A549 (cell line): ENCODE data around the gene KIAA1191. TPM values are rescaled to one million over a fixed set of nuclear protein-coding genes. Genes with fewer than 3 reads are reported as not detected.

Source experiments
- ATAC-seq, 2 experiments: fragments of 200-7000 bp in 1 of 2; fragments of >200 bp in 1 of 2; cut with Nextera tagmentation in 1 of 2; cut with Tn5 transposase in 1 of 2; 3 replicates each; pipeline versions ENCODE4 v1.8.0 to v1.9.1; 2018 to 2020; ENCODE audit warnings: mild to moderate bottlenecking in 1 of 2, moderate library complexity in 1 of 2
- CTCF ChIA-PET: fragments of 300-600 bp; sonication (Branson Sonifier 250); formaldehyde crosslinking; extraction: SDS; loops from one replicate; lab custom pipeline; 2021; ENCODE audit warnings: antibody characterized with exemption, inconsistent platforms; lab: Yijun Ruan, JAX
- POLR2A ChIA-PET: fragments of 350-600 bp; formaldehyde crosslinking; extraction: SDS; loops from one replicate; lab custom pipeline; 2021; ENCODE audit warnings: antibody characterized with exemption, inconsistent platforms; lab: Yijun Ruan, JAX
- DNase-seq, 2 experiments: peaks; one replicate each; pipeline versions ENCODE4 v3.0.0 to v3.0.0-alpha.2; 2011 to 2016; ENCODE audit warnings: low read depth in 1 of 2, low spot score in 1 of 2
- FAIRE-seq: peaks from 2 replicates; lab custom pipeline; 2011; peaks lifted over from hg19 to GRCh38; lab: Jason Lieb, UNC
- H3K27ac ChIP-seq, 2 experiments: fragments of >200 bp; sonication (Bioruptor Twin); formaldehyde crosslinking; 3 replicates each; pipeline ENCODE4 v1.5.1; 2016 to 2017
- H3K4me1 ChIP-seq: fragments of >200 bp; sonication (Bioruptor Twin); formaldehyde crosslinking; 3 replicates; pipeline ENCODE4 v1.6.1; 2016
- H3K4me2 ChIP-seq: fragments of >200 bp; sonication (Bioruptor Twin); formaldehyde crosslinking; 3 replicates; pipeline ENCODE4 v1.6.1; 2016
- H3K4me3 ChIP-seq: fragments of >200 bp; sonication (Bioruptor Twin); formaldehyde crosslinking; 3 replicates; pipeline ENCODE4 v1.5.1; 2016
- H3K9me3 ChIP-seq: fragments of >200 bp; sonication (Bioruptor Twin); formaldehyde crosslinking; 3 replicates; pipeline ENCODE4 v1.6.1; 2016
- CBX2 ChIP-seq: fragments of 200-600 bp; sonication (generic); IDR thresholded peaks from 2 replicates; pipeline ENCODE4 v1.6.1; 2016; ENCODE audit warnings: low read depth, mild to moderate bottlenecking, borderline replicate concordance
- CEBPB ChIP-seq, 2 experiments: fragments of >200 bp in 1 of 2; sonication (Bioruptor Twin) in 1 of 2; formaldehyde crosslinking in 1 of 2; IDR thresholded peaks; 2 replicates each; pipeline ENCODE4 v1.6.1; 2012 to 2016
- CHD4 ChIP-seq: fragments of 200-600 bp; sonication (generic); IDR thresholded peaks from 2 replicates; pipeline ENCODE4 v1.6.1; 2016; ENCODE audit warnings: antibody characterized with exemption, mild to moderate bottlenecking, borderline replicate concordance
- EHF ChIP-seq: fragments of 250-450 bp; sonication (Bioruptor Pico); IDR thresholded peaks from 2 replicates; pipeline ENCODE4 v1.5.0; 2020; ENCODE audit warnings: mild to moderate bottlenecking
- EHMT2 ChIP-seq: fragments of 200-600 bp; sonication (generic); IDR thresholded peaks from 2 replicates; pipeline ENCODE4 v1.6.1; 2016; ENCODE audit warnings: antibody characterized with exemption, low read depth, mild to moderate bottlenecking, moderate library complexity
- ESRRA ChIP-seq: fragments of 150-350 bp; IDR thresholded peaks from 2 replicates; pipeline ENCODE4 v1.6.1; 2014; ENCODE audit warnings: mild to moderate bottlenecking, low read length, borderline replicate concordance
- GATA3 ChIP-seq: IDR thresholded peaks from 2 replicates; pipeline ENCODE4 v1.6.1; 2012; ENCODE audit warnings: borderline replicate concordance
- HDAC2 ChIP-seq: fragments of 200-600 bp; sonication (generic); IDR thresholded peaks from 2 replicates; pipeline ENCODE4 v1.6.1; 2016
- HEYL ChIP-seq: fragments of 250-450 bp; sonication (Bioruptor Pico); IDR thresholded peaks from 2 replicates; pipeline ENCODE4 v1.8.0; 2021; ENCODE audit warnings: mild to moderate bottlenecking, moderate library complexity
- HOXA7 ChIP-seq: fragments of 250-450 bp; sonication (Bioruptor Pico); IDR thresholded peaks from 2 replicates; pipeline ENCODE4 v1.5.0; 2020; ENCODE audit warnings: mild to moderate bottlenecking, moderate library complexity
- HOXB13 ChIP-seq: fragments of 250-450 bp; sonication (Bioruptor Pico); IDR thresholded peaks from 2 replicates; pipeline ENCODE4 v1.5.0; 2020; ENCODE audit warnings: low read depth, mild to moderate bottlenecking, moderate library complexity
- HOXB5 ChIP-seq: fragments of 250-450 bp; sonication (Bioruptor Pico); IDR thresholded peaks from 2 replicates; pipeline ENCODE4 v1.5.0; 2020; ENCODE audit warnings: mild to moderate bottlenecking, moderate library complexity
- JUN ChIP-seq, 2 experiments: fragments of >200 bp; sonication (Bioruptor Twin); formaldehyde crosslinking; IDR thresholded peaks; 2 replicates in 1 of 2; 3 replicates in 1 of 2; pipeline ENCODE4 v1.6.1; 2016 to 2017
- KDM1A ChIP-seq: fragments of 200-600 bp; sonication (generic); IDR thresholded peaks from 2 replicates; pipeline ENCODE4 v1.6.1; 2016; ENCODE audit warnings: low read depth, mild to moderate bottlenecking
- MYC ChIP-seq: IDR thresholded peaks from 2 replicates; pipeline ENCODE4 v1.6.1; 2012; ENCODE audit warnings: mild to moderate bottlenecking, inconsistent platforms, low read length, improper control_type of control experiment, borderline replicate concordance
- NFE2L2 ChIP-seq: fragments of 150-350 bp; conservative IDR thresholded peaks from 2 replicates; pipeline ENCODE4 v1.6.1; 2014; ENCODE audit warnings: low read length
- NPAS2 ChIP-seq: fragments of 250-450 bp; sonication (Bioruptor Pico); IDR thresholded peaks from 2 replicates; pipeline ENCODE4 v1.8.0; 2022; ENCODE audit warnings: mild to moderate bottlenecking, moderate library complexity, borderline replicate concordance
- NR3C1 ChIP-seq: fragments of >200 bp; sonication (Bioruptor Twin); formaldehyde crosslinking; IDR thresholded peaks from 3 replicates; pipeline ENCODE4 v1.6.1; 2017
- RAD21 ChIP-seq, 2 experiments: fragments of >200 bp in 1 of 2; sonication (Bioruptor Twin) in 1 of 2; formaldehyde crosslinking in 1 of 2; IDR thresholded peaks in 1 of 2; conservative IDR thresholded peaks in 1 of 2; 2 replicates in 1 of 2; 3 replicates in 1 of 2; pipeline ENCODE4 v1.6.1; 2012 to 2018; ENCODE audit warnings: inconsistent platforms in 1 of 2
- RCOR1 ChIP-seq: fragments of 150-350 bp; IDR thresholded peaks from 2 replicates; pipeline ENCODE4 v1.6.1; 2014; ENCODE audit warnings: antibody characterized with exemption, low read length, low read depth
- RFX5 ChIP-seq: fragments of 450-650 bp; IDR thresholded peaks from 2 replicates; pipeline ENCODE4 v1.7.1; 2014; ENCODE audit warnings: antibody characterized with exemption, mild to moderate bottlenecking, moderate library complexity
- RNF2 ChIP-seq: fragments of 200-600 bp; sonication (generic); IDR thresholded peaks from 2 replicates; pipeline ENCODE4 v1.6.1; 2016; ENCODE audit warnings: low read depth, mild to moderate bottlenecking, antibody characterized with exemption, moderate library complexity, borderline replicate concordance
- SREBF2 ChIP-seq: fragments of 450-650 bp; IDR thresholded peaks from 2 replicates; pipeline ENCODE4 v1.6.1; 2014; ENCODE audit warnings: mild to moderate bottlenecking, moderate library complexity
- TFCP2L1 ChIP-seq: fragments of 250-450 bp; sonication (Bioruptor Pico); IDR thresholded peaks from 2 replicates; pipeline ENCODE4 v1.5.0; 2021; ENCODE audit warnings: mild to moderate bottlenecking
- TP53 ChIP-seq: fragments of 250-450 bp; sonication (Bioruptor Pico); IDR thresholded peaks from 2 replicates; pipeline ENCODE4 v1.5.0; 2021; ENCODE audit warnings: mild to moderate bottlenecking, moderate library complexity
- ZFP36 ChIP-seq: fragments of 450-650 bp; IDR thresholded peaks from 2 replicates; pipeline ENCODE4 v1.6.1; 2014; ENCODE audit warnings: borderline replicate concordance; ENCODE audit not compliant: partially characterized antibody
- ZNF302 ChIP-seq: fragments of 250-450 bp; sonication (Bioruptor Pico); IDR thresholded peaks from 2 replicates; pipeline ENCODE4 v1.9.0; 2021; ENCODE audit warnings: inconsistent platforms, mild to moderate bottlenecking, moderate library complexity
- whole genome bisulfite sequencing: methylation state at CpG from one replicate; pipeline ENCODE4 v1.1.6; 2017; ENCODE audit errors: missing lambda C conversion rate; 5-methylcytosine and 5-hydroxymethylcytosine counted together
- polyA plus RNA-seq, 4 experiments: library from polyadenylated mRNA; depleted of rRNA in 3 of 4; stranded (reverse); fragments of >200 nt; fragmentation: RNase III in 1 of 4; extraction: RNeasy Plus Mini Kit Qiagen cat#74134 plus additional on column Dnase treatment in 1 of 4; gene quantifications; 2 replicates in 3 of 4; 3 replicates in 1 of 4; pipeline ENCODE4 v1.2.3, GENCODE V29; 2011 to 2017
- TF ChIP-seq, protein P1 (sequence below): fragments of >200 bp; sonication (Bioruptor Twin); formaldehyde crosslinking; IDR thresholded peaks from 3 replicates; pipeline ENCODE4 v1.5.1; 2016
- TF ChIP-seq, protein P2 (sequence below): fragments of 200-600 bp; sonication (generic); IDR thresholded peaks from 2 replicates; pipeline ENCODE4 v1.6.1; 2016; ENCODE audit warnings: antibody characterized with exemption, mild to moderate bottlenecking, moderate library complexity
- TF ChIP-seq, protein P3 (sequence below): IDR thresholded peaks from 2 replicates; pipeline ENCODE4 v1.6.1; 2012; ENCODE audit warnings: low read depth, borderline replicate concordance
- TF ChIP-seq, protein P4 (sequence below): fragments of 250-450 bp; sonication (Bioruptor Pico); IDR thresholded peaks from 2 replicates; pipeline ENCODE4 v1.5.0; 2021; ENCODE audit warnings: mild to moderate bottlenecking, moderate library complexity, borderline replicate concordance

KIAA1191 gene
- polyA plus RNA-seq, 2 of the 4 experiments (the other 2 are of a cell fraction), result 83.6 to 89.3 TPM

DNA sequence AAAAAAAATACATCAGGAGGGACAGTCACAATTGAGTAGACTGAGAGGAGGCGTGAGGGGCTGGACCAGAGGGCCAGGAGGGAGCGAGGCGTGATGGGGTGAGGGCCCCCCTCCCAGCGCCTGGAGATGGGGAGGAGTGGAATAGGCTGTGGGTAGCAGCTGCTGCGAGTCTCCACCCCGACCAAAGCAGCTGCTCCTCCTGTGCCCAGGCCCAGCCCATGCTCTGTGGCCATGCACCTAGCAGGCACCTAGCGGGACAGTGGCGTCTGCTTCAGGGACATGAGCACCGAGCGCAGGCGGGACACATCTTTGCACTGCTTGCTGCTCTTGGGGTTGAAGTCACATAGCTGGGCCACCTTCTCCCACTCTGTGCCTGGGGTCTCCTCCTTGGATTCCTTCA is 31.0 kb upstream of the KIAA1191 start:
- H3K4me3 ChIP-seq, result no peak overlapping the region
- H3K4me2 ChIP-seq, result no peak overlapping the region
- ChIA-PET POLR2A (interaction anchor here (1.2 kb wide), 1 partner anchor 145 kb away, joined by 3 read pairs; the partner anchor contains the start of gene RNF44), CTCF (interaction anchor here (0.9 to 2.5 kb wide), 4 partner anchors 9 to 56 kb away, joined by 3 to 9 read pairs (median 3); partner anchors contain the start of gene FAF2)
- no peak for ATAC-seq
- peaks cover 4% of the 10 kb centered on the region; the same call in 2 of the 3 replicates for H3K4me1 ChIP-seq
- no peak overlapping the region for H3K27ac ChIP-seq
- TF ChIP-seq CHD4 (no peak), SREBF2 (no peak), GATA3 (no peak), NFE2L2 (no peak), HOXB5 (CRISPR knock-in tag) (no peak), ZFP36 (no peak), EHF (CRISPR knock-in tag) (no peak), EHMT2 (no peak), MYC (no peak), RFX5 (no peak), CBX2 (no peak), NR3C1 (no peak), KDM1A (no peak), HEYL (CRISPR knock-in tag) (no peak)
- TF ChIP-seq, protein P1, sequence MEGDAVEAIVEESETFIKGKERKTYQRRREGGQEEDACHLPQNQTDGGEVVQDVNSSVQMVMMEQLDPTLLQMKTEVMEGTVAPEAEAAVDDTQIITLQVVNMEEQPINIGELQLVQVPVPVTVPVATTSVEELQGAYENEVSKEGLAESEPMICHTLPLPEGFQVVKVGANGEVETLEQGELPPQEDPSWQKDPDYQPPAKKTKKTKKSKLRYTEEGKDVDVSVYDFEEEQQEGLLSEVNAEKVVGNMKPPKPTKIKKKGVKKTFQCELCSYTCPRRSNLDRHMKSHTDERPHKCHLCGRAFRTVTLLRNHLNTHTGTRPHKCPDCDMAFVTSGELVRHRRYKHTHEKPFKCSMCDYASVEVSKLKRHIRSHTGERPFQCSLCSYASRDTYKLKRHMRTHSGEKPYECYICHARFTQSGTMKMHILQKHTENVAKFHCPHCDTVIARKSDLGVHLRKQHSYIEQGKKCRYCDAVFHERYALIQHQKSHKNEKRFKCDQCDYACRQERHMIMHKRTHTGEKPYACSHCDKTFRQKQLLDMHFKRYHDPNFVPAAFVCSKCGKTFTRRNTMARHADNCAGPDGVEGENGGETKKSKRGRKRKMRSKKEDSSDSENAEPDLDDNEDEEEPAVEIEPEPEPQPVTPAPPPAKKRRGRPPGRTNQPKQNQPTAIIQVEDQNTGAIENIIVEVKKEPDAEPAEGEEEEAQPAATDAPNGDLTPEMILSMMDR, result no peak
- TF ChIP-seq, protein P2, sequence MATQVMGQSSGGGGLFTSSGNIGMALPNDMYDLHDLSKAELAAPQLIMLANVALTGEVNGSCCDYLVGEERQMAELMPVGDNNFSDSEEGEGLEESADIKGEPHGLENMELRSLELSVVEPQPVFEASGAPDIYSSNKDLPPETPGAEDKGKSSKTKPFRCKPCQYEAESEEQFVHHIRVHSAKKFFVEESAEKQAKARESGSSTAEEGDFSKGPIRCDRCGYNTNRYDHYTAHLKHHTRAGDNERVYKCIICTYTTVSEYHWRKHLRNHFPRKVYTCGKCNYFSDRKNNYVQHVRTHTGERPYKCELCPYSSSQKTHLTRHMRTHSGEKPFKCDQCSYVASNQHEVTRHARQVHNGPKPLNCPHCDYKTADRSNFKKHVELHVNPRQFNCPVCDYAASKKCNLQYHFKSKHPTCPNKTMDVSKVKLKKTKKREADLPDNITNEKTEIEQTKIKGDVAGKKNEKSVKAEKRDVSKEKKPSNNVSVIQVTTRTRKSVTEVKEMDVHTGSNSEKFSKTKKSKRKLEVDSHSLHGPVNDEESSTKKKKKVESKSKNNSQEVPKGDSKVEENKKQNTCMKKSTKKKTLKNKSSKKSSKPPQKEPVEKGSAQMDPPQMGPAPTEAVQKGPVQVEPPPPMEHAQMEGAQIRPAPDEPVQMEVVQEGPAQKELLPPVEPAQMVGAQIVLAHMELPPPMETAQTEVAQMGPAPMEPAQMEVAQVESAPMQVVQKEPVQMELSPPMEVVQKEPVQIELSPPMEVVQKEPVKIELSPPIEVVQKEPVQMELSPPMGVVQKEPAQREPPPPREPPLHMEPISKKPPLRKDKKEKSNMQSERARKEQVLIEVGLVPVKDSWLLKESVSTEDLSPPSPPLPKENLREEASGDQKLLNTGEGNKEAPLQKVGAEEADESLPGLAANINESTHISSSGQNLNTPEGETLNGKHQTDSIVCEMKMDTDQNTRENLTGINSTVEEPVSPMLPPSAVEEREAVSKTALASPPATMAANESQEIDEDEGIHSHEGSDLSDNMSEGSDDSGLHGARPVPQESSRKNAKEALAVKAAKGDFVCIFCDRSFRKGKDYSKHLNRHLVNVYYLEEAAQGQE, result no peak
- TF ChIP-seq, protein P3, sequence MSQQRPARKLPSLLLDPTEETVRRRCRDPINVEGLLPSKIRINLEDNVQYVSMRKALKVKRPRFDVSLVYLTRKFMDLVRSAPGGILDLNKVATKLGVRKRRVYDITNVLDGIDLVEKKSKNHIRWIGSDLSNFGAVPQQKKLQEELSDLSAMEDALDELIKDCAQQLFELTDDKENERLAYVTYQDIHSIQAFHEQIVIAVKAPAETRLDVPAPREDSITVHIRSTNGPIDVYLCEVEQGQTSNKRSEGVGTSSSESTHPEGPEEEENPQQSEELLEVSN, result no peak
- no peak for DNase-seq
- FAIRE-seq, result no peak
- WGBS, result 93% methylated on average over 8 of the region's 11 CpGs
- H3K9me3 ChIP-seq, result no peaks in the 10 kb centered on the region

DNA sequence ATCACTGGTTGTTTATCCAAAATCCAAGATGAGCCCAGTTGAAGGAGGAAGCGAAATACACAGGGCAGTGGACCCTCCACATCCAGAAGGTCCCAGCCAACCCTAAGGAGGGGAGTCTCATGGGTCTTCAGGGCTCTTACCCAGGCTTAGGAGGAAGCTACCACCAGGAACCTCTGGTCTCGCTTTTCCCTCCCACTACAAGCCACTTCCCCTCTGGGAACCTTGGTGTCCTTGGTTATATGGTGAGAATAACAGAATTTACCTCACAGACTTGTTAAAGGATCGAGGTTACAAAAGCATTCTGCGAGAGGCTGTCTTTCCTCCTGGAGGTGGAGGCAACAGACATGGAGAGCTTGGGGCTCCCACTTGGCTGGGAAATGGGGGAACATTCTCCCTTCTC is 30.4 kb upstream of the KIAA1191 start:
- TF ChIP-seq HOXB13 (CRISPR knock-in tag) (no peak), RNF2 (no peak), HDAC2 (no peak), HOXA7 (CRISPR knock-in tag) (no peak), ZNF302 (CRISPR knock-in tag) (no peak), TFCP2L1 (CRISPR knock-in tag) (no peak), NPAS2 (no peak), CEBPB (IDR thresholded peaks at IDR 0.05) (no peak), NFE2L2 (no peak), RCOR1 (no peak), HOXB5 (CRISPR knock-in tag) (no peak), RAD21 (conservative IDR thresholded peaks at IDR 0.05 in 1 of 2, IDR thresholded peaks at IDR 0.05 in 1 of 2) (no peak), ESRRA (no peak), TP53 (CRISPR knock-in tag) (no peak), JUN (IDR thresholded peaks at IDR 0.05) (no peak)
- TF ChIP-seq, protein P4, sequence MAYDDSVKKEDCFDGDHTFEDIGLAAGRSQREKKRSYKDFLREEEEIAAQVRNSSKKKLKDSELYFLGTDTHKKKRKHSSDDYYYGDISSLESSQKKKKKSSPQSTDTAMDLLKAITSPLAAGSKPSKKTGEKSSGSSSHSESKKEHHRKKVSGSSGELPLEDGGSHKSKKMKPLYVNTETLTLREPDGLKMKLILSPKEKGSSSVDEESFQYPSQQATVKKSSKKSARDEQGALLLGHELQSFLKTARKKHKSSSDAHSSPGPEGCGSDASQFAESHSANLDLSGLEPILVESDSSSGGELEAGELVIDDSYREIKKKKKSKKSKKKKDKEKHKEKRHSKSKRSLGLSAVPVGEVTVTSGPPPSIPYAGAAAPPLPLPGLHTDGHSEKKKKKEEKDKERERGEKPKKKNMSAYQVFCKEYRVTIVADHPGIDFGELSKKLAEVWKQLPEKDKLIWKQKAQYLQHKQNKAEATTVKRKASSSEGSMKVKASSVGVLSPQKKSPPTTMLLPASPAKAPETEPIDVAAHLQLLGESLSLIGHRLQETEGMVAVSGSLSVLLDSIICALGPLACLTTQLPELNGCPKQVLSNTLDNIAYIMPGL, result no peak
- TF ChIP-seq, protein P3, result no peak
- DNase-seq (no peak), FAIRE-seq (no peak), ATAC-seq (no peak)
- POLR2A ChIA-PET, result interaction anchor here (1.2 to 1.7 kb wide), 2 partner anchors 146 to 152 kb away, joined by 3 to 4 read pairs; partner anchors contain the start of gene RNF44
- H3K4me1 ChIP-seq, result peaks cover 9% of the 10 kb centered on the region
- H3K27ac ChIP-seq, result no peak overlapping the region
- CTCF ChIA-PET, result interaction anchor here (0.9 to 2.5 kb wide), 7 partner anchors 9 to 187 kb away, joined by 3 to 9 read pairs (median 3); partner anchors contain the start of gene FAF2
- H3K4me3 ChIP-seq, result no peak overlapping the region
- 94% methylated on average over 4 of the region's 4 CpGs for WGBS
- no peak overlapping the region for H3K4me2 ChIP-seq
- no peaks in the 10 kb centered on the region for H3K9me3 ChIP-seq
